CD4-positive, alpha-beta T cell treated with Interleukin-1 beta for 1 hour (primary cell): ENCODE data around the gene CRLF2.
"Not testable (repeated sequence)": the region's sequence is repeated elsewhere in the genome, so short reads cannot be mapped to it uniquely, and the experiment has no call there.

ENCODE experiments used
- DNase-seq, 2 donors: peaks; one replicate each; pipeline ENCODE4 v3.0.0-alpha.2; 2020 to 2022

CRLF2 gene

GRCh38 chrX:1210844-1211243 is 1.6 kb downstream of the CRLF2 start:
- no peak for DNase-seq

- DNase-seq = no peak
These were observed 4.9 kb downstream of the CRLF2 start for GRCh38 chrX:1207496-1208025.

DNA sequence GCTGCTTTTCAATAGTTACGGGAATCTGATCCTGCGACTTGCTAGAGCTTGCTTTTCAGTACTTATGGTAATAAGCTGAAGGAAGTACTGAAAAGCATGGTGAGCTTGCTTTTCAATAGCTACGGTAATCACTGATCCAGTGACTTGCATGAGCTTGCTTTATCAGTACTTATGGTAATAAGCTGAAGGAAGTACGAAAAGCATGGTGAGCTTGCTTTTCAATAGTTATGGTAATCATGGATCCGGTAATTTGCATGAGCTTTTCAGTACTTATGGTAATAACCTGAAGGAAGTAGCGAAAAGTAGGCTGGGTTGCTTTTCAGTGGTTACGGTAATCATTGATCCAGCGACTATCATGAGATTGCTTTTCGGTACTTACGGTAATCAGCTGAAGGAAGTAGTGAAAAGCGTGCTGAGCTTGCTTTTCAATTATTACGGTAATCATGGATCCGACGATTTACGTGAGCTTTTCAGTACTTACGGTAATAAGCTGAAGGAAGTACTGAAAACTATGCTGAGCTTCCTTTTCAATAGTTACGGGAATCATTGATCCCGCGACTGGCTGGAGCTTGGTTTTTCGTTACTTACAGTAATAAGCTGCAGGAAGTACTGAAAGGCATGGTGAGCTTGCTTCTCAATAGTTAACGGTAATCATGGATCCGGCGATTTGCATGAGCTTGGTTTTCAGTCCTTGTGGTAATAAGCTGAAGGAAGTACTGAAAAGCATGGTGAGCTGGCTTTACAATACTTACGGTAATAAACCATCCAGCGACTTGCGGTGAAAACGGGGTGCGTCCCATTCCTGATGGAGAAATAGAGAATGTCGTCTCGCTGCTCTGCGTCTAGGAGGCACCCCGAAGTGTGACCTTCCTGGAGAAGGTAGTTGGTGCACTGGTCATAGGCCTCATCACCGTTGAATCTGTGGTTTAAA is 6.5 kb downstream of the CRLF2 start:
- DNase-seq = peak; percentile 32 to 70

DNA sequence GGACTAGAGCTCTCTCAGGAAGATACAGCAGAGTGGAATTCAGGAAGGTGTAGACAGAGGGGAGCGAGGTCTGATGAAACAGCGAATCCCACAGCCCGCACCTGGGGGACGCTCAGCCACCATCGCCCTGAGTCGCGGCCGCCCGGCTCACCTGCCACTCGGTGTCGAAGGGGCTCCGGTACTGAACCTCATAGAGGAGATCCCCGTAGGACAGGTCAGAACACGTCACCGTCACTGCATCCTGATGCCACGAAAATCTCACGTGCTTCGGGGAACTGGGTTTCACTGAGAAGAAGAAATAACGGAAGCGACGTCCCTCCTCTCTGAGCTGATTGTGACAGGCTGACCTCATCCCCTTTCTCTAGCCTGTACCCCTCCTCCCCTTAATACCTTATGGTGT is 10.2 kb downstream of the CRLF2 start:
- no peak for DNase-seq

DNA sequence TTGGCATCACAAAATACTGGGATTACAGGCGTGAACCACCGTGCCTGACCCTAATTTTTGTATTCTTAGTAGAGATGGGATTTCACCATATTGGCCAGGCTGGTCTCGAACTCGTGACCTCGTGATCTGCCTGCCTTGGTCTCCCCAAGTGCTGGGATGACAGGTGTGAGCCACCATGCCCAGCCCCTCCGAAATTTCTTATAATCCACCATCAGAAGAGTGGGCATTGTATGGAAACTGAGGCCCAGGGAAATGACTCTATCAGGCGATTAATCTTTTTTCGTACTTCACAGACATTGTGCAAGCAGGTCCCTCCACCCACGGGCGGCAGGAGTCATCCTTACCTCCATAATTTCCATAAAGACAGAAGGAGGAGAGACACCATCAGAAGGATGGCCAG is 16.0 kb downstream of the CRLF2 start:
- DNase-seq = no peak

DNA sequence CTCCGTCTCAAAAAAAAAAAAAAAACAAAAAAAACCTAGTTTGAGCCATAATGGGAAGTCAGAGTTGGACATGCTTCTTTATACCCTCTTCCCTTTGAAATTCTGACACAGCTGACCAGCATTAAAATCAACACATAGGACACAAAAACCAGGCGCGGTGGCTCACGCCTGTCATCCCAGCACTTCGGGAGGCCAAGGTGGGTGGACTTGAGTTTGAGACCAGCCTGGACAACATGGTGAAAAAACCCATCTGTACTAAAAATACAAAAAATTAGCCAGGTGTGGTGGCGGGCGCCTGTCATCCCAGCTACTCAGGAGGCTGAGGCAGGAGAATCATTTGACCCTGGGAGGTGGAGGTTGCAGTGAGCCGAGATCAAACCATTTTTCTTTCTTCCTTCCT is 20.3 kb downstream of the CRLF2 start:
- not testable (repeated sequence) for DNase-seq

GRCh38 chrX:1190596-1191145 is 21.8 kb downstream of the CRLF2 start:
- DNase-seq = no peak

DNA sequence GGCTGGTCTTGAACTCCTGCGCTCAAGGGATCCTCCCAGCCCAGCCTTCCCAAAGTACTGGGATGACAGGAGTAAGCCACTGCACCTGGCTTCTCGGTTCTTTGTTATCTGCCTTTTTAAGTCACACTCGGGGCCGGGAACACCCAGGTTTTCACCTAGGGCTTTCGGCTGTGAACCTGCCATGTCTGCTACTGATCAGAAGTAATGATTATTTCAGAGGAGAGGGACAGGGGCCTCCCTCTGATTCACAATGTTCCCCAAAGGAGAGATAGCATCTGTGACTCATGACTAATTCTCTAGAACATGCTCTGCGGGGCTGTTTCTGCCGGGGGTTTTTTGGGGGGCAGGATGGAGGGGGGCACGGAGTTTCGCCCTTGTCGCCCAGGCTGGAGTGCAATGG is 26.9 kb downstream of the CRLF2 start:
- no peak for DNase-seq

DNA sequence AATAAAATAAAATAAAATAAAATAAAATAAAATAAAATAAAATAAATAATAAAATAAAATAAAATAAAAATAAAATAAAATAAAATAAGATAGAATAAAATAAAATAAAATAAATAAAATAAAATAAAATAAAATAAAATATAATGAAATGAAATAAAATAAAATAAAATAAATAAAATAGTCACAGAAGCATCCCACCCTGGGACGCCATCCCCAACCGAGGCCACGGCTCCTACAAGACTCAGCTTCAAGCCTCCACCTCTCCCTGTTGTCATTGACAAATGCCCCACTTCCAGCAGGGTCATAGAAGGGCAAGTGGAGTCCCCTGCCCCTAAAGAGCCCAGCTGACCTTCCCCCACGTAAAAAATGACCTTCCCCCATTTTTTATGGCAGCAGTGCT is 30.2 kb downstream of the CRLF2 start:
- no peak for DNase-seq

GRCh38 chrX:1181661-1182060 is 30.8 kb downstream of the CRLF2 start:
- not testable (repeated sequence) for DNase-seq

DNA sequence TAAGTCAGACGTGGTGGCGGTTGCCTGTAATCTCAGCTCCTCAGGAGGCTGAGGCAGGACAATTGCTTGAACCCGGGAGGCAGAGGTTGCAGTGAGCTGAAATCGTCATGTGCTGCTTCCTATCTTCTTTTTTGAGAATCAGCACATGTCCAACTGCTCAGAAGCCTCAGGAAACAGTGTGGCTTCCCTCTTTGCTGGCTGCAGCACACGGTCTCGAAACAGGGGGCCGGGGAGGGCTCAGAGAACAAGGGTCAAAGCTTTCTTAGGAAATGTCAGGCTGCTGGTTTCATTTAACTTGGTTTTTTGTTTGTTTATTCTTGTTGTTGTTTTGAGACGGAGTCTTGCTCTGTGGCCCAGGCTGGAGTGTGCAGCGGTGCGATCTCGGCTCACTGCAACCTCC is 31.3 kb downstream of the CRLF2 start:
- DNase-seq = no peak

GRCh38 chrX:1178580-1179057 is 33.8 kb downstream of the CRLF2 start:
- DNase-seq = no peak

DNA sequence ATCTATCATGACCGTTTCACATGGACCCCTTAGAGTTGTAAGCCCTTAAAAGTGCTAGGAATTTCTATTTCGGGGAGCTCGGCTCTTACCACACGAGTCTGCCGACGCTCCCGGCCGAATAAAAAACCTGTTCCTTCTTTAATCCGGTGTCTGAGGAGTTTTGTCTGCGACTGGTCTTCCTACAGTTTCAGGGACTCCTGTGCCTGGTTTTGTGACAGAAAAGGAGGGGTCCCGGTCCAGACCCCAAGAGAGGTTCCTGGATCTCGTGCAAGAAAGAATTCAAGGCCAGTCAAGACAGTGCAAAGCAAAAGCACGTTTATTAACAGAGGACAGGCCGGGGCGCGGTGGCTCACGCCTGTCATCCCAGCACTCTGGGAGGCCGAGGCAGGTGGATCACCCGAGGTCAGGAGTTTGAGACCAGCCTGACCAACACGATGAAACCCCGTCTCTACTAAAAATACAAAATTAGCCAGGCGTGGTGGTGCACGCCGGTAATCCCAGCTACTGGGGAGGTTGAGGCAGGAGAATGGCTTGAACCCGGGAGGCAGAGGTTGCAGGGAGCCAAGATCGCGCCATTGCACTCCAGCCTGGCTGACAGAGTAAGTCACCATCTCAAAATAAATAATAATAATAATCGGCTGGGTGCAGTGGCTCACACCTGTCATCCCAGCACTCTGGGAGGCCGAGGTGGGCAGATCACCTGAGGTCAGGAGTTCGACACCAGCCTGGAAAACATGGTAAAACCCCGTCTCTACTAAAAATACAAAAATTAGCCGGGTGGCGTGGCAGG is 35.7 kb downstream of the CRLF2 start:
- not testable (repeated sequence) for DNase-seq

- DNase-seq = not testable (repeated sequence)
These were observed 37.6 kb downstream of the CRLF2 start for GRCh38 chrX:1174609-1175545.

DNA sequence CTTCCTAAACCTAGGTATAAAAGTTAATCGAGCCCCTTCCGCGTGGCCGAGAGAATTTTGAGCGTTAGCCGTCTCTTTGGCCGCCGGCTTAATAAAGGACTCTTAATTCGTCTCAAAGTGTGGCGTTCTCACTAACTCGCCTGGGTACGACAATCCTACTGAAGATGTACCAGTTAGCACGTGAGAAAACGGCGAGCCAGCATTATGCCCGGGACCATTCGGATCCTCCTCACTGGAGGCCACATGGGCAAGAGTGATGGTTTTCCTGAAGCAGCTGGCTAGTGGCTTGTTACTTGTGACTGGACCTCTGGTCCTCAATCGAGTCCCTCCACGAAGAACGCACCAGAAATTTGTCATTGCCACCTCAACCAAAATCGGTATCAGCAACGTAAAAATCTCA is 39.0 kb downstream of the CRLF2 start:
- not testable (repeated sequence) for DNase-seq

- no peak for DNase-seq
These were observed 40.0 kb downstream of the CRLF2 start for GRCh38 chrX:1172496-1172895.

- DNase-seq = not testable (repeated sequence)
These were observed 40.5 kb downstream of the CRLF2 start for GRCh38 chrX:1171915-1172314.

DNA sequence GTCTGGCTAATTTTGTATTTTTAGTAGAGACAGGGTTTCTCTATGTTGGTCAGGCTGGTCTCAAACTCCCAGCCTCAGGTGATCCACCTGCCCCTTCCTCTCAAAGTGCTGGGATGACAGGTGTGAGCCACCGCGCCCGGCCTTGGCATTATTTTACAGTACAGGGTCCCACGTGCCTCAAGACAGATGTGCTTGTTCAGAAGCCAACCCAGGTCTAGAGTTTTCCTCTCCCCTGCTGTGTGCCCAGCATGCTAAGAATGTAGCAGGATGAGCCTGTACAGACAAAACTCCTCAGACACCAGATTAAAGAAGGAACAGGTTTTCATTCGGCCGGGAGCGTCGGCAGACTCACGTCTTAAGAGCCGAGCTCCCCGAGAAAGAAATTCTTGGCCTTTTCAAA is 42.2 kb downstream of the CRLF2 start:
- no peak for DNase-seq

- DNase-seq = no peak
These were observed 43.3 kb downstream of the CRLF2 start for GRCh38 chrX:1169189-1169588.

DNA sequence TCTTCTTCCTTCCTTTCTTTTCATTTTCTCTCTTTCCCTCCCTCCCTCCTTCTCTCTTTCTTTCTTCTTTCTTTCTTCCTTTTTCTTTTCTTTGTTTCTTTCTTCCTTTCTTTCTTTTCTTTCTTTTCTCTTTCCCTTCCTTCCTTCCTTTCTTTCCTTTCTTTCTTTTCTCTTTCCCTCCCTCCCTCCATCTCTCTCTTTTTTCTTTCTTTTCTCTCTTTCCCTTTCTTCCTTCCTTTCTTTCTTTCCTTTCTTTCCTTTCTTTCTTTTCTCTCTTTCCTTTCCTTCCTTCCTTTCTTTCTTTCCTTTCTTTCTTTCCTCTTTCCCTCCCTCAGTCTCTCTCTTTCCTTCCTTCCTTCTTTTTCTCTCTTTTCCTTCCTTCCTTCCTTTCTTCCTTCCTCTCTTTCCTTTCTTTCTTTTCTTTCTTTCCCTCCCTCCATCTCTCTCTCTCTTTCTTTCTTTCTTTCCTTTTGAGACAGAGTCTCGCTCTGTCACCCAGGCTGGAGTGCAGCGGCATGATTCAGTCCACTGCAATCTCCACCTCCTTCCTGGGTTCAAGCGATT is 44.4 kb downstream of the CRLF2 start:
- DNase-seq = no peak

DNA sequence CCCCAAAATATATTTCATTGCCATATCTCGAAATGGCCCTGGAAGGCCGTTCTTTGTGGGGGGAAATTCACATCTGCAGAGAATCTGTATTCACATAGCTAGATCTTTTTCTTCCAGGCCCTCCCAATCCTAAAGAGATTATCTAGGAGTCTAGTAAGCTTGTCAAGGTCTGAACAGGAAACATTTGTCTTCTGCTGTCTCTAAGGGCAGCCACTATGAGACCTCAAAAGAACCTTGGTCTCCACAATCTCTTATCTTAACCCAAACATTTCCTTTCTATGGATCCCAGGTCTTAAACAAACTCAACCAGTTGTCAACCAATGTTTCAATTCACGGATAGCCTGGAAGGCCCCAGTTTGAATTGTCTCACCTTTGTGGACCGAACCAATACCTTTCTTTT is 45.0 kb downstream of the CRLF2 start:
- DNase-seq = no peak
